ENCODE measurements around the gene FNBP1. TPM values are rescaled to one million over a fixed set of nuclear protein-coding genes. Genes with fewer than 3 reads are reported as not detected.
A peak's percentile ranks its signal among the peaks of the same experiment; 100 is the strongest.

Gene FNBP1
- total RNA-seq, 1 donor from 2014 or later = 66.4 TPM

- no peak for DNase-seq (ENCODE audit: low spot score)
Measured at GRCh38 chr9:130045725-130046450, 2.9 kb upstream of the FNBP1 start.

GRCh38 chr9:130043654-130044623 is 950 bp upstream of the FNBP1 start:
- DNase-seq (ENCODE audit: low spot score) = peak; percentile 29

GRCh38 chr9:130042406-130042884 is 544 bp downstream of the FNBP1 start:
- no peak for DNase-seq (ENCODE audit: low spot score)

- no peak for DNase-seq (ENCODE audit: low spot score)
Measured at GRCh38 chr9:130041648-130042405, 1.2 kb downstream of the FNBP1 start.

- no peak for DNase-seq (ENCODE audit: low spot score)
Measured at GRCh38 chr9:130040984-130041647, 1.9 kb downstream of the FNBP1 start.

- no peak for DNase-seq (ENCODE audit: low spot score)
Measured at GRCh38 chr9:130039528-130040147, 3.4 kb downstream of the FNBP1 start.

GRCh38 chr9:130036099-130036498 is 6.9 kb downstream of the FNBP1 start:
- no peak for DNase-seq (ENCODE audit: low spot score)

GRCh38 chr9:130034570-130034969 is 8.4 kb downstream of the FNBP1 start:
- DNase-seq (ENCODE audit: low spot score) = no peak

- DNase-seq (ENCODE audit: low spot score) = no peak
Measured at GRCh38 chr9:130030651-130031127, 12.3 kb downstream of the FNBP1 start.

- DNase-seq (ENCODE audit: low spot score) = no peak
Measured at GRCh38 chr9:130029223-130029973, 13.6 kb downstream of the FNBP1 start.

- no peak for DNase-seq (ENCODE audit: low spot score)
Measured at GRCh38 chr9:130028493-130029222, 14.3 kb downstream of the FNBP1 start.

GRCh38 chr9:130027533-130028365 is 15.2 kb downstream of the FNBP1 start:
- DNase-seq (ENCODE audit: low spot score) = no peak

- no peak for DNase-seq (ENCODE audit: low spot score)
Measured at GRCh38 chr9:130026583-130027340, 16.2 kb downstream of the FNBP1 start.

- no peak for DNase-seq (ENCODE audit: low spot score)
Measured at GRCh38 chr9:130024597-130024994, 18.4 kb downstream of the FNBP1 start.

- no peak for DNase-seq (ENCODE audit: low spot score)
Measured at GRCh38 chr9:130023994-130024596, 18.9 kb downstream of the FNBP1 start.

GRCh38 chr9:130023144-130023787 is 19.7 kb downstream of the FNBP1 start:
- no peak for DNase-seq (ENCODE audit: low spot score)
